ENCODE data around the gene CYTH2.

- TF ChIP-seq, protein P1, sequence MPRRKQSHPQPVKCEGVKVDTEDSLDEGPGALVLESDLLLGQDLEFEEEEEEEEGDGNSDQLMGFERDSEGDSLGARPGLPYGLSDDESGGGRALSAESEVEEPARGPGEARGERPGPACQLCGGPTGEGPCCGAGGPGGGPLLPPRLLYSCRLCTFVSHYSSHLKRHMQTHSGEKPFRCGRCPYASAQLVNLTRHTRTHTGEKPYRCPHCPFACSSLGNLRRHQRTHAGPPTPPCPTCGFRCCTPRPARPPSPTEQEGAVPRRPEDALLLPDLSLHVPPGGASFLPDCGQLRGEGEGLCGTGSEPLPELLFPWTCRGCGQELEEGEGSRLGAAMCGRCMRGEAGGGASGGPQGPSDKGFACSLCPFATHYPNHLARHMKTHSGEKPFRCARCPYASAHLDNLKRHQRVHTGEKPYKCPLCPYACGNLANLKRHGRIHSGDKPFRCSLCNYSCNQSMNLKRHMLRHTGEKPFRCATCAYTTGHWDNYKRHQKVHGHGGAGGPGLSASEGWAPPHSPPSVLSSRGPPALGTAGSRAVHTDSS (tag by site-specific recombination; IDR thresholded peaks at IDR 0.05) = peak; percentile 96
- TF ChIP-seq ZBTB17 (tag by site-specific recombination; IDR thresholded peaks at IDR 0.05) (no peak), REPIN1 (tag by site-specific recombination; IDR thresholded peaks at IDR 0.05; ENCODE audit: low read depth) (no peak), ZNF747 (tag by site-specific recombination; IDR thresholded peaks at IDR 0.05) (no peak), ZNF302 (tag by site-specific recombination; IDR thresholded peaks at IDR 0.05; ENCODE audit: low read depth) (no peak), ZNF132 (tag by site-specific recombination; IDR thresholded peaks at IDR 0.05; ENCODE audit: borderline replicate concordance) (no peak), CTCF (tag by site-specific recombination; IDR thresholded peaks at IDR 0.05) (no peak), ZNF843 (tag by site-specific recombination; IDR thresholded peaks at IDR 0.05) (no peak), ZNF433 (tag by site-specific recombination; IDR thresholded peaks at IDR 0.05; ENCODE audit: low read depth) (no peak), ZNF138 (tag by site-specific recombination; IDR thresholded peaks at IDR 0.05; ENCODE audit: borderline replicate concordance) (no peak), ZNF211 (tag by site-specific recombination; IDR thresholded peaks at IDR 0.05; ENCODE audit: low read depth) (no peak), SP3 (tag by site-specific recombination; IDR thresholded peaks at IDR 0.05) (no peak)
- TF ChIP-seq, protein P2, sequence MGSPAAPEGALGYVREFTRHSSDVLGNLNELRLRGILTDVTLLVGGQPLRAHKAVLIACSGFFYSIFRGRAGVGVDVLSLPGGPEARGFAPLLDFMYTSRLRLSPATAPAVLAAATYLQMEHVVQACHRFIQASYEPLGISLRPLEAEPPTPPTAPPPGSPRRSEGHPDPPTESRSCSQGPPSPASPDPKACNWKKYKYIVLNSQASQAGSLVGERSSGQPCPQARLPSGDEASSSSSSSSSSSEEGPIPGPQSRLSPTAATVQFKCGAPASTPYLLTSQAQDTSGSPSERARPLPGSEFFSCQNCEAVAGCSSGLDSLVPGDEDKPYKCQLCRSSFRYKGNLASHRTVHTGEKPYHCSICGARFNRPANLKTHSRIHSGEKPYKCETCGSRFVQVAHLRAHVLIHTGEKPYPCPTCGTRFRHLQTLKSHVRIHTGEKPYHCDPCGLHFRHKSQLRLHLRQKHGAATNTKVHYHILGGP (tag by site-specific recombination; IDR thresholded peaks at IDR 0.05) = no peak
Measured at GRCh38 chr19:48446579-48446978, 22.6 kb upstream of the CYTH2 start.

Data from HEK293 (cell line).